Measurements from ENCODE around the gene SLC9A4.

Gene SLC9A4

GRCh38 chr2:102437122-102437521 is 35.9 kb upstream of the SLC9A4 start:
- TF ChIP-seq CTCF (IDR thresholded peaks at IDR 0.05; ENCODE audit: insufficient read depth, low read length, missing control alignments), result no peak
- ChIA-PET POLR2A (no interaction called here), CTCF (interaction anchor here (1.0 to 1.2 kb wide), 2 partner anchors 12 to 183 kb away, joined by 3 read pairs; no protein-coding TSS in a partner anchor)
- H3K4me3 ChIP-seq (ENCODE audit: low read depth, low read length), result no peak overlapping the region
- no peak for DNase-seq (ENCODE audit: low read depth, low spot score)

GRCh38 chr2:102438111-102438510 is 34.9 kb upstream of the SLC9A4 start:
- TF ChIP-seq CTCF (IDR thresholded peaks at IDR 0.05; ENCODE audit: insufficient read depth, low read length, missing control alignments), result no peak
- H3K4me3 ChIP-seq (ENCODE audit: low read depth, low read length), result no peak overlapping the region
- CTCF ChIA-PET, result interaction anchor here (1.4 to 1.7 kb wide), 2 partner anchors 432 to 554 kb away, joined by 4 to 5 read pairs; no protein-coding TSS in a partner anchor
- DNase-seq (ENCODE audit: low read depth, low spot score), result no peak
- POLR2A ChIA-PET, result no interaction called here

- TF ChIP-seq CTCF (IDR thresholded peaks at IDR 0.05; ENCODE audit: insufficient read depth, low read length, missing control alignments), result no peak
- no peak overlapping the region for H3K4me3 ChIP-seq (ENCODE audit: low read depth, low read length)
- POLR2A ChIA-PET, result no interaction called here
- no peak for DNase-seq (ENCODE audit: low read depth, low spot score)
- CTCF ChIA-PET, result interaction anchor here (1.4 to 1.7 kb wide), 2 partner anchors 432 to 555 kb away, joined by 4 to 5 read pairs; no protein-coding TSS in a partner anchor
Observed at GRCh38 chr2:102438578-102438977, 34.4 kb upstream of the SLC9A4 start.

- POLR2A ChIA-PET, result no interaction called here
- no peak overlapping the region for H3K4me3 ChIP-seq (ENCODE audit: low read depth, low read length)
- TF ChIP-seq CTCF (IDR thresholded peaks at IDR 0.05; ENCODE audit: insufficient read depth, low read length, missing control alignments), result no peak
- DNase-seq (ENCODE audit: low read depth, low spot score), result peak; percentile 16
- CTCF ChIA-PET, result interaction anchor here (0.8 to 1.7 kb wide), 4 partner anchors 10 to 555 kb away, joined by 3 to 5 read pairs (median 4); no protein-coding TSS in a partner anchor
Observed at GRCh38 chr2:102439065-102439695, 33.8 kb upstream of the SLC9A4 start.

- CTCF ChIA-PET, result interaction anchor here (0.7 to 3.1 kb wide), 34 partner anchors 9 to 1041 kb away, joined by 3 to 24 read pairs (median 6); partner anchors contain the start of genes IL18RAP and SLC9A4
- POLR2A ChIA-PET, result no interaction called here
Observed at GRCh38 chr2:102442967-102443828, 29.8 kb upstream of the SLC9A4 start.

More at GRCh38 chr2:102442967-102443828, 29.8 kb upstream of the SLC9A4 start:
- DNase-seq (ENCODE audit: low read depth, low spot score), result no peak
- no peak overlapping the region for H3K4me3 ChIP-seq (ENCODE audit: low read depth, low read length)
- TF ChIP-seq CTCF (IDR thresholded peaks at IDR 0.05; ENCODE audit: insufficient read depth, low read length, missing control alignments), result peak; percentile 41
